DOHH2 (cell line): ENCODE results near the gene FAM107B.

Source experiments
- H3F3A ChIP-seq: fragments of 200-600 bp; sonication (generic), shearing (Covaris generic); 2 replicates; pipeline ENCODE4 v1.6.0; 2016; ENCODE audit warnings: antibody characterized with exemption, mild to moderate bottlenecking; ENCODE audit not compliant: control insufficient read depth, insufficient read depth
- H3K27ac ChIP-seq: fragments of 200-600 bp; sonication (generic); 2 replicates; pipeline ENCODE4 v1.5.1; 2014; ENCODE audit warnings: low read depth, mild to moderate bottlenecking, low read length, moderate library complexity
- H3K27me3 ChIP-seq: fragments of 200-600 bp; sonication (generic); 2 replicates; pipeline ENCODE4 v1.6.1; 2014; ENCODE audit warnings: mild to moderate bottlenecking, low read length, mixed read lengths; ENCODE audit not compliant: control insufficient read depth
- H3K36me3 ChIP-seq: fragments of 200-600 bp; sonication (generic); 2 replicates; pipeline ENCODE4 v1.6.1; 2014; ENCODE audit warnings: mild to moderate bottlenecking, low read length, moderate library complexity, mixed read lengths; ENCODE audit not compliant: control insufficient read depth
- H3K4me1 ChIP-seq: fragments of 200-600 bp; sonication (generic); 2 replicates; pipeline ENCODE4 v1.6.1; 2014; ENCODE audit warnings: mild to moderate bottlenecking, low read length, mixed read lengths; ENCODE audit not compliant: control insufficient read depth
- H3K4me2 ChIP-seq: fragments of 200-600 bp; sonication (generic); 2 replicates; pipeline ENCODE4 v1.6.0; 2014; ENCODE audit warnings: mild to moderate bottlenecking, low read length, moderate library complexity
- H3K4me3 ChIP-seq: fragments of 200-600 bp; sonication (generic); 2 replicates; pipeline ENCODE4 v1.5.1; 2014; ENCODE audit warnings: mild to moderate bottlenecking, low read length, mixed read lengths
- H3K79me2 ChIP-seq: fragments of 200-600 bp; sonication (generic); 2 replicates; pipeline ENCODE4 v1.6.1; 2014; ENCODE audit warnings: mild to moderate bottlenecking, low read length, mixed read lengths; ENCODE audit not compliant: control insufficient read depth
- H3K9me2 ChIP-seq: fragments of 200-600 bp; sonication (generic); replicated peaks from 2 replicates; pipeline ENCODE4 v1.6.1; 2014; ENCODE audit warnings: mild to moderate bottlenecking, low read length, mixed read lengths; ENCODE audit not compliant: control insufficient read depth
- H3K9me3 ChIP-seq: fragments of 200-600 bp; sonication (generic); 2 replicates; pipeline ENCODE4 v1.6.1; 2014; ENCODE audit warnings: antibody characterized with exemption, low read length, mixed read lengths; ENCODE audit not compliant: control insufficient read depth, insufficient read depth
- H4K20me1 ChIP-seq: fragments of 200-600 bp; sonication (generic); 2 replicates; pipeline ENCODE4 v1.6.0; 2014; ENCODE audit warnings: low read depth, mild to moderate bottlenecking, antibody characterized with exemption, low read length, moderate library complexity; ENCODE audit not compliant: control insufficient read depth, insufficient read depth
- EZH2phosphoT487 ChIP-seq: fragments of 200-600 bp; sonication (generic); IDR thresholded peaks from 2 replicates; pipeline ENCODE4 v1.6.1; 2017; ENCODE audit warnings: borderline replicate concordance, mild to moderate bottlenecking, antibody characterized with exemption, low read length, moderate library complexity, mixed read lengths
- TF ChIP-seq, protein P1 (sequence below): fragments of 200-600 bp; sonication (generic); IDR thresholded peaks from one replicate; pipeline ENCODE4 v1.5.1; 2014; ENCODE audit warnings: antibody characterized with exemption, mild to moderate bottlenecking, low read depth, low read length; ENCODE audit not compliant: poor library complexity, severe bottlenecking

FAM107B gene

DNA sequence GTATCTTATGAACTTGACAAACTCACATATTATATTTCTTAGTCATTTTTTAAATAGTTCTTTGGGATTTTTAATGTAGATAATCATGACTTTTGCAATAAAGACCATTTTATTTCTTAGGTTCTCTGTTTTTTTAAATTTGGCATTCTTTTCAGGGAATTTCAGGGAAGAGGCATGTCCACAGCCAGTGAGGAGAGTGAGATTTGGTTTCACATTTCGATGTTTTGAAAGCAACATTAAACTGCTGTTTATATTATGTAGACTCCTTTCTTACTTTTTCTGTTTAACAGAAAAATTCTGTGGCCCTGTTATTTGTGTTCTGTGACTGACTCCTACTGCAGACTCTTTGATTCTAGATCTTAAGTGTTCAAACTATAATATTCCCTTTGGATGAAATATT is 153.7 kb downstream of the FAM107B start:
- no peaks in the 10 kb centered on the region for H3K27me3 ChIP-seq
- no peaks in the 10 kb centered on the region for H3K9me3 ChIP-seq
- H3F3A ChIP-seq, result peaks cover 9% of the 10 kb centered on the region
- H4K20me1 ChIP-seq, result no peaks in the 10 kb centered on the region
- H3K9me2 ChIP-seq, result no peaks in the 10 kb centered on the region
- no peak overlapping the region for H3K4me3 ChIP-seq
- peaks cover 45% of the 10 kb centered on the region for H3K4me1 ChIP-seq
- no peak for TF ChIP-seq EZH2phosphoT487
- TF ChIP-seq, protein P1, sequence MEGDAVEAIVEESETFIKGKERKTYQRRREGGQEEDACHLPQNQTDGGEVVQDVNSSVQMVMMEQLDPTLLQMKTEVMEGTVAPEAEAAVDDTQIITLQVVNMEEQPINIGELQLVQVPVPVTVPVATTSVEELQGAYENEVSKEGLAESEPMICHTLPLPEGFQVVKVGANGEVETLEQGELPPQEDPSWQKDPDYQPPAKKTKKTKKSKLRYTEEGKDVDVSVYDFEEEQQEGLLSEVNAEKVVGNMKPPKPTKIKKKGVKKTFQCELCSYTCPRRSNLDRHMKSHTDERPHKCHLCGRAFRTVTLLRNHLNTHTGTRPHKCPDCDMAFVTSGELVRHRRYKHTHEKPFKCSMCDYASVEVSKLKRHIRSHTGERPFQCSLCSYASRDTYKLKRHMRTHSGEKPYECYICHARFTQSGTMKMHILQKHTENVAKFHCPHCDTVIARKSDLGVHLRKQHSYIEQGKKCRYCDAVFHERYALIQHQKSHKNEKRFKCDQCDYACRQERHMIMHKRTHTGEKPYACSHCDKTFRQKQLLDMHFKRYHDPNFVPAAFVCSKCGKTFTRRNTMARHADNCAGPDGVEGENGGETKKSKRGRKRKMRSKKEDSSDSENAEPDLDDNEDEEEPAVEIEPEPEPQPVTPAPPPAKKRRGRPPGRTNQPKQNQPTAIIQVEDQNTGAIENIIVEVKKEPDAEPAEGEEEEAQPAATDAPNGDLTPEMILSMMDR, result no peak
- peak overlapping the region; percentile 14; the same call in 1 of the 2 replicates for H3K4me2 ChIP-seq
- H3K27ac ChIP-seq, result no peak overlapping the region
- no peaks in the 10 kb centered on the region for H3K79me2 ChIP-seq
- H3K36me3 ChIP-seq, result no peaks in the 10 kb centered on the region

DNA sequence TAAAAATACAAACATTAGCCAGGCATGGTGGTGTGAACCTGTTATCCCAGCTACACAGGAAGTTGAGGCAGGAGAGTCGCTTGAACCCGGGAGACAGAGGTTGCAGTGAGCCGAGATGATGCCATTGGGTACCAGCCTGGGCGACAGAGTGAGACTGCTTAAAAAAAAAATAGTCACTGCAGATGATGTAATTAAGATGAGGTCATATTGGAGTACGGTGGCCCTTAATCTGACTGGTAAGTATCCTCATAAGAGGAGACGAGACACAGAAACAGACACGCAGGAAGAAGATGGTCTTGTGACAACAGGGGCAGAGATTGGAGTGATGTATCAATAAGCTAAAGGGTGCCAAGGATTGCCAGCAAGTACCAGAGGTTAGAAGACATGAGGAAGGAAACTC is 156.0 kb downstream of the FAM107B start:
- no peaks in the 10 kb centered on the region for H4K20me1 ChIP-seq
- H3K4me2 ChIP-seq, result no peak overlapping the region
- no peaks in the 10 kb centered on the region for H3K27me3 ChIP-seq
- no peaks in the 10 kb centered on the region for H3K9me2 ChIP-seq
- H3K36me3 ChIP-seq, result no peaks in the 10 kb centered on the region
- H3K9me3 ChIP-seq, result no peaks in the 10 kb centered on the region
- H3K27ac ChIP-seq, result no peak overlapping the region
- no peaks in the 10 kb centered on the region for H3K79me2 ChIP-seq
- no peak overlapping the region for H3K4me3 ChIP-seq
- TF ChIP-seq, protein P1, result no peak
- TF ChIP-seq EZH2phosphoT487, result no peak
- peaks cover 49% of the 10 kb centered on the region for H3K4me1 ChIP-seq
- peaks cover 9% of the 10 kb centered on the region for H3F3A ChIP-seq

DNA sequence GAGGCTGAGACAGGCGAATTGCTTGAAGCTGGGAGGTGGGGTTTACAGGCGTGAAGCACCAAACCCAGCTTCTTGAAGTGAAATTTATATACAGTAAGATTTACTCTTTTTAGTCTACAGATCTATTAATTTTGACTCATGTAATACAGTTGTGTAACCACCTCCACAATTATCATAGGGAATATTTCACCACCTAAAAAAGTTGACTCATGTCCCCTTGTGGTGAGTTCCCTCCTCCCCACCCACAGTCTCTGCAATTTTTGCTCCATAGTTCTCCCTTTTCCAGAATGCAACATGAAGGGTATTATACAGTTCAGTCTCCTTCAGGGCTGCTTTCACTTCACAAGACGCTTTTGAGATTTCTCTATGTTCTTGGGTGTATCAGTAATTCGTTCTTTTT is 156.8 kb downstream of the FAM107B start:
- H4K20me1 ChIP-seq, result no peaks in the 10 kb centered on the region
- TF ChIP-seq EZH2phosphoT487, result no peak
- TF ChIP-seq, protein P1, result peak; percentile 16
- H3K36me3 ChIP-seq, result no peaks in the 10 kb centered on the region
- H3K79me2 ChIP-seq, result no peaks in the 10 kb centered on the region
- H3K9me2 ChIP-seq, result no peaks in the 10 kb centered on the region
- H3K9me3 ChIP-seq, result no peaks in the 10 kb centered on the region
- H3K4me3 ChIP-seq, result no peak overlapping the region
- H3K27me3 ChIP-seq, result no peaks in the 10 kb centered on the region
- peak overlapping the region; percentile 69; the same call in 1 of the 2 replicates for H3K4me2 ChIP-seq
- H3K27ac ChIP-seq, result peak overlapping the region; percentile 63
- H3F3A ChIP-seq, result peaks cover 9% of the 10 kb centered on the region
- H3K4me1 ChIP-seq, result peaks cover 57% of the 10 kb centered on the region
